Activated naive CD4-positive, alpha-beta T cell treated with anti-CD3 and anti-CD28 coated beads, Interleukin-2, amount 50 U/mL, for 16 hours (primary cell): ENCODE results near the gene GPATCH1.
"Not testable (repeated sequence)": the region's sequence is repeated elsewhere in the genome, so short reads cannot be mapped to it uniquely, and the experiment has no call there.

Experiments
- DNase-seq: peaks from one replicate; pipeline ENCODE4 v3.0.0-alpha.2; 2020

Gene GPATCH1

DNA sequence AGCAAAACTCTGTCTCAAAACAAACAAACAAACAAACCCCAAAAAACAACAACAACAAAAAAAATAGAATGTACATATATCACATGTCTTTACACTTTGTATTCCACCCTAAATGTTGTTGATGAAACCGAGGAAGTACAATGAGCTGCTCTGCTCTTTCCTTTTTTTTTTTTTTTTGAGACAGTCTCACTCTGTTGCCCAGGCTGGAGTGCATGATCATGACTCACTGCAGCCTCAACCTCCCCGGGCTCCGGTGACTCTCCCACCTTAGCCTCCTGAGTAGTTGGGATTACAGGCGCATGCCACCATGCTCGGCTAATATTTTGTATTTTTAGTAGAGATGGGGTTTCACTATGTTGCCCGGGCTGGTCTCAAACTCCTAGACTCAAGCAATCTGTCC, 82.5 kb downstream of the GPATCH1 start:
- DNase-seq, result no peak

DNA sequence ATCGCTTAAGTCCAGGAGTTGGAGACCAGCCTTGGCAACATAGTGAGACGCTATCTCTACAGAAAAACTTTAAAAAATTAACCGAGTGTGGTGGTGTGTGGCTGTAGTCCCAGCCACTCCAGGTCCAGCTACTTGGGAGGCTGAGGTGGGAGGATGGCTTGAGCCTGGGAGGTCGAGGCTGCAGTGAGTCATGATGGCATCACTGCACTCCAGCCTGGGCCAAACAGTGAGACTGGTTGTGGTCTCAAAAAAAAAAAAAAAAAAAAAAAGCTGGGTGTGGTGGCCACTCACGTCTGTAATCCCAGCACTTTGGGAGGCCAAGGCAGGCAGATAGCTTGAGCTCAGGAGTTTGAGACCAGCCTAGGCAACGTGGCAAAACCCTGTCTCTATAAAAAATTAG, 85.1 kb downstream of the GPATCH1 start:
- DNase-seq, result not testable (repeated sequence)

DNA sequence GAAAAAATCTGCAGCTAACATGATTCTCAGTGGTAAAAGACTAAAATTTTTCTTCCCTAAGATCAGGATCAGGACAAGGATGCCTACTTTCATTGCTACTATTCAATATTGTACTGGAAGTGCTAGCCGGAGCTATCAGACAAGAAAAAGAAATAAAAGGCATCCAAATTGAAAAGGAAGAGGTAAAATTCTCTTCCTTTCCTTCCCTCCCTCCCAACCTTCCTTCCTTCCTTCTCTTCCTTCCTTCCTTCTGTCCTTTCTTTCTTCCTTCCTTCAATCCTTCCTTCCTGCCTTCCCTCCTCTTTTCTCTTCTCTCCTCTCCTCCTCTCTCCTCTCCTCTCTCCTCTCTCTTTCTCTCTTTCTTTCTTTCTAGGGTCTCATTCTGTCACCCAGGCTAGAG, 86.5 kb downstream of the GPATCH1 start:
- DNase-seq, result no peak

DNA sequence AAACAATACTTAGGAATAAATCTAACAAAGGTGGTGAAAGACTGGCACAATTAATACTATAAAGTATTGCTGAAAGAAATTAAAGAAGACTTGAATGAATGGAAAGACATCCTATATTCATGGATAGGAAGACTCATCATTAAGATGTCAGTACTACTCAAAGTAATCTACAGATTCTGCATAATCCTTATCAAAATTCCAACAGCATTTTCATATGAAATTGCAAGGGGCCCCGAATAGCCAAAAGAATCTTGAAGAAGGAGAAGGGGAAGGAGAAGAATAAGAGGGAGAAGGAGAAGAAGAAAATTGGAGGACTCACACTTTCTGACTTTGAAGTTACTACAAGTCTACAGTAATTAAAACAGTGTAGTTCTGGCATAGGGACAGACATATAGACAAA, 87.5 kb downstream of the GPATCH1 start:
- no peak for DNase-seq

DNA sequence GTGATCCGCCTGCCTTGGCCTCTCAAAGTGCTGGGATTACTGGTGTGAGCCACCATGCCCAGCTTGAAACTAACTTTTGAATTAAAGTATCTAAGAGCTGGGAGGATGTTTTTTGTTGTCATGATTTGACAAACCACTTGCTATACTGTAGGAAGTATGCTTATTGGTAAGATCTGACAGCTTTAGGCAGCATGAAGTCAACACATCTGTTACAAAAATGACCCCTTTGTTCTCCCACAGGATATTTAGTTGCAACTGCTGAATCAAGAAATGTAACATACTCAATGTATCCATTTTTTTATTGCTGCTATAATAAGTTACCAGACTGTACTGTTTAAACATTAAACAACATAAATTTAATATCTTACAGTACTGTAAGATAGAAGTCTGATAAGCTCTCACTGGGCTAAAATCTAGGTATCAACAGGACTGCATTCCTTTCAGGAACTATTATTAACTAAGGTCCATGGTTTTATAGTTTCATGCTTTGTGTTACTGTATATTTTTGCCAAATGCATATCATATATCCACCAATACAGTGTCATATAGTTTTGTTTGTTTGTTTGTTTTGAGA, 90.3 kb downstream of the GPATCH1 start:
- no peak for DNase-seq

DNA sequence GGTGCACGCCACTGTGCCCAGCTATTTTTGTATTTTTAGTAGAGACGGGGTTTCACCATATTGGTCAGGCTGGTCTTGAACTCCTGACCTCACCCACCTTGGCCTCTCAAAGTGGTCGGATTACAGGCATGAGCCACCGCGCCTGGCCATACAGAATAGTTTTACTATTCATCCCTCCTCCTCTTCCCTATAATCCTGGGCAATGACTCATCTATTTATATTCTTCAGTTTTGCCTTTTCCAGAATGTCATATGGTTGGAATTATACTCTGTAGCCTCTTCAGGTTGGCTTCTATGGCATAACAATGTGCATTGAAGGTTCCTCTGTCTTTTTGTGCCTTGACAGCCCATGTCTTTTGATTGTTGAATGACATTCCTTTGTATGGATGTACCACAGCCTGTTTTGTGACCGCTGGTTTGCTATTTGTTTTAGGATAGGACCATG, 91.0 kb downstream of the GPATCH1 start:
- DNase-seq, result no peak

DNA sequence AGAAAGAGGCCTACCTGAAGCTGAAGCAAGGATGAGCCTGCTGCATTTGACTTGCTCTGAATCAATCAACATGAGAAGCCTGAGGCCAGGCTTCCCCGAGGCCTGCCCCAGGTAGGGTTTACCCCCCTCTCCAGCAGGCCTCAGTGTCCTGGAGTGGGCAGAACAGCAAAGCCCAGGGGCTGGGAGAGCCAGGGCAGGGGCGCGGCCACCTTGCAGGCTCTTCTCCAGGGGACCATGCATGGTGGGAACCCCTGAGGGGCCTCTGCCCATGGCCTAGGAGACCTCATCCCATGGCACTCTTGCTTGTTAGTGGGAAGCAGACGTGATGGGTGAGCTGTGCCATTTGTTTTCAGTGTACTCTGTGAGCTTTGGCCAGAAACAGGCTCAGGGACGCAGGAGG, 93.2 kb downstream of the GPATCH1 start:
- DNase-seq, result no peak

DNA sequence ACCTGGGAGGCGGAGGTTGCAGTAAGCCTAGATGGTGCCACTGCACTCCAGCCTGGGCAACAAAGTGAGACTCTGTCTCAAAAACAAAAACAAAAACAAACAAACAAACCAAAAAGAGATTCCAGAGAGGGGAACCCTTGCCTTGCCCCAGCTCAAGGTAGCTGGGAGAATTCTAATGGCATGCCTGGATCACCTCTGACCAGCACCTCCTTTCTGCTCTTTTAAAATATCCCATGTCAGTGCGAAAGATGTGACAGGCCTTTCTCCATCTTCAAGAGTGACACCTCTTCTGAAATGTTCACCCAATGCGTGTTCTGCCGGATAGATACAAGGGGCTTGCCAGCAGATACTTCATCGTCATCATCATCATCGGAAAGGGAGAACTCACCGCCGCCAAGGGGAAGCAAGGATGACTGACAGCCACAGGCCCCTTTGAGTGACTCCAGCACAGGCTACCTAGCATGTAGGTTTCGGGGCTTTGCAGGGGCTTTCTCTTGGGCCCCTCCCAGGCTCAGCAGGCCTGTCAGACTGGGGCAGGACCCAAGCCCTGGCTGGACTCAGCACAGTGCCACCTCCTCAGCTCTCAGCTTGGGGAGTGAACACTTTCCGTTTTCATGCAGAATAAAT, 94.3 kb downstream of the GPATCH1 start:
- no peak for DNase-seq

DNA sequence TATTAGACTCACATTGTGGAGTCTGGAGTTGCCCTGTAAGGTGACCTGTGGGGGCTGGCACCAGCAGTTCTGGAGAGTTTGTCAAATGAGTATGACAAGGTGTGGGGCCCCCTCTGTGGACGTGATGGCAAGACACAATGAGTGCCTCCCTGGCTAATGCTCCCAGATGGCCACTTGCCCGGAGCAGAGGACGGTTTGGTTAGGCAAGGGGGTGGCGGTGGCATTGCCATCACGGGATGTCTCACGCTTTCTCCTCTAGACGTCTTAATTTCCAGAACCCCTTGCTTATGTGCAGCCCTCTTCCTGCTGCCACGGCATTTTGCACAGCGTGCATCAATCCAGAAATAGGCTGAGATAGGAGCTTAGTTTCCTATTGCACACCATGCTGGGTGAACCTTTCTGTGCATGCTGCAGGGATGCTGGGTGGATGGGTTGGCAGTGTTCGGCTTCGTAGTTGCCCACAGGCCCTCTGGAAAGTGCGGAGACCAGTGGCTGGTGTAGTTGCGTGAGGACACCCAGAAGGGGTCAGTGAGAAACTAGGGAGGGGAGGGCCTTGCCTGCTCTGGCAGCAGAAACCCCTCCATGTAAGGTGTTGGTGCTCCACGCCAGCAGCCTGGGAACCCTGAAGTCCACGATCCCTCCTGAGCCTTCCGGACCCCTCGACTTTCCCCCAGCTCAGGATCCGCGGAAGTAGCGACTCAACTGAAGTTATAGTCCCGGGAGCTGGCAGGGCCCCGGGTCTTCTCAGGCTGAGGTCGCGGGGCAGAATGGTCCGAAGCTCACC, 95.1 kb downstream of the GPATCH1 start:
- DNase-seq, result peak; percentile 16

DNA sequence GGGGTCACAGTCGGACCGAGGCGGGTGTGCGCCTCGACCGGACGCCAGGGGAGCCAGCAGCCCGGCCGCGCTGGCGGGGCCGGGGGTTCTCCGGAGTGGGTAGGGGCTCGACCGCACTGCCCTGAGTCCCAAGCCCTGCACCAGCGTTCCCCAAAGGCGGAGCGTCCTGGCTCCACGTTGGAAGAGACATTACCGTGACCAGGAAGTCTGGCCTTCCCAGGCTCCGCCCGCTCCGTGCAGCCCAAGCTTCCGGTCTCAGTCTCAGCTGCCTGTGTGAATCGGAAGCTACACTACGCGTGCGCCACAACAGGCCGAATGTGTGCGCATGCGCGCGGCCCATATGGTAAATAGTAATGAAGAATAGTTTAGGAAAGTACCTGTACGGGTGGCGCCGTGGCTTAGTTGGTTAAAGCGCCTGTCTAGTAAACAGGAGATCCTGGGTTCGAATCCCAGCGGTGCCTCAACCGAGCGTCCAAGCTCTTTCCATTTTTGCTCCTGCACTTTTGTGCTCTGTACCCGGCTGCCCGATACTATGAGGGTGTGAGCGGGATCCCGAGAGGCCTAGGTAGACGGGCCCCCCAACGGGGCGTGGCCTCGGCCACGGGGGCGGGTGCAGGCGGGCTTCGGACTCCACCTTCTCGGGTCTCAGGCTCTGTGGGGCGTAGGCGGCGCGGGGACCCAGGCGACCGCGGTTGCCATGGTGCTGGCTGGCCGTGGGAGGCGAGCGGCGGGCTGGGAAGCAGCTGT, 95.9 kb downstream of the GPATCH1 start:
- peak; percentile 95 for DNase-seq

DNA sequence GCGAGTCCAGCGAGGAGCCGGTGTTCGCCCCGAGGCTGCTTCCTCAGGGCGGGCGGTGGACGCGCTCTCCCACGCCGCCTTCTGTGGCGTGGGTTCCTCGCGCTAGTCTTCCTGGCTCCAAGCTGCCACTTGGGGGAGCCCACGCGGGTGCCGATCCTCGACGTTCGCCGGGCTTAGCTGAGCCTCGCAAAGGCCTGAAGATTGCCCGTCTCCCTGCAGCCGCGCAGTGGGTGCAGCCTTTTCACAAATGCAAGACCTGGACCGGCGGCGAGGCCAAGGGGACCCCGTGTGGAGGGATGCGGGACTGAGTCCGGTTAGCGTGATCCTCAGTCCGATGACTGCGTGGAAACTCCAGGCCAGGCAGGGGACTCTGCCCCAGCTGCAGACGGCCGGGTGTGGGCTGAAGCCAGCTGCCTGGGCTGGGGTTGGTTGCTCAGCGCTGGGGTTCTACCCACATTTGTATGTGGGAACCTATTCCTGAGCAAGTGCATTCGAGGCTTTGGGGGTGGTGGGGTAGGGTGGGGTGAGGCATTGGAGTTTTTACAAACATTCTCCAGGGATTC, 96.5 kb downstream of the GPATCH1 start:
- no peak for DNase-seq
